Activated CD8-positive, alpha-beta memory T cell treated with anti-CD3 and anti-CD28 coated beads for 36 hours (primary cell): ENCODE measurements around the gene GABRA1. TPM values are rescaled to one million over a fixed set of nuclear protein-coding genes. Genes with fewer than 3 reads are reported as not detected.

Experiments used
- total RNA-seq, 2 experiments: library from RNA; stranded (reverse); gene quantifications; one replicate each; pipeline ENCODE4 v1.2.3, GENCODE V29; 2021

The GABRA1 gene
- total RNA-seq, 2 experiments from 2014 or later = not detected

Other genes starting within 250 kb of the GABRA1 start
- gene GABRA6, start 162.4 kb upstream of the GABRA1 start, total RNA-seq = not detected
- gene GABRG2, start 219.7 kb downstream of the GABRA1 start, total RNA-seq = not detected